Subcutaneous abdominal adipose tissue (tissue), 5 donors: ENCODE data around the gene TDG.

Source experiments
- H3K27ac ChIP-seq: one replicate; pipeline ENCODE4 v1.7.0; 2013; ENCODE audit warnings: low read depth, mild to moderate bottlenecking, inconsistent platforms, low read length, moderate library complexity
- H3K27me3 ChIP-seq, 5 donors: one replicate each; pipeline ENCODE4 v1.7.0; 2013; ENCODE audit warnings: low read length in 5 of 5, inconsistent platforms in 1 of 5; ENCODE audit not compliant: control insufficient read depth in 5 of 5, insufficient read depth in 4 of 5
- H3K36me3 ChIP-seq, 5 donors: one replicate each; pipeline ENCODE4 v1.7.0; 2013; ENCODE audit warnings: low read length in 5 of 5; ENCODE audit not compliant: control insufficient read depth in 5 of 5, insufficient read depth in 5 of 5
- H3K4me1 ChIP-seq, 5 donors: one replicate each; pipeline ENCODE4 v1.7.0; 2013; ENCODE audit warnings: low read length in 5 of 5, mild to moderate bottlenecking in 3 of 5, moderate library complexity in 1 of 5; ENCODE audit not compliant: control insufficient read depth in 5 of 5, insufficient read depth in 5 of 5
- H3K4me3 ChIP-seq, 5 donors: one replicate each; pipeline ENCODE4 v1.7.0; 2013; ENCODE audit warnings: low read length in 5 of 5, low read depth in 1 of 5
- H3K9ac ChIP-seq, 5 donors: one replicate each; pipeline ENCODE4 v1.7.0; 2013; ENCODE audit warnings: low read length in 5 of 5, mild to moderate bottlenecking in 4 of 5, moderate library complexity in 3 of 5
- H3K9me3 ChIP-seq, 5 donors: one replicate each; pipeline ENCODE4 v1.7.0; 2013; ENCODE audit warnings: low read length in 5 of 5; ENCODE audit not compliant: control insufficient read depth in 5 of 5
- donor health status: healthy.
- donor health status: healthy.
- donor health status: healthy.
- donor health status: healthy.
- donor health status: healthy.

Gene TDG

GRCh38 chr12:103958621-103959020 is 7.1 kb upstream of the TDG start:
- H3K27ac ChIP-seq = peak overlapping the region; percentile 5
- H3K4me1 ChIP-seq = peaks cover 0 to 20% (median 19%) of the 10 kb centered on the region in 5 donors
- H3K4me3 ChIP-seq = no peak overlapping the region
- no peaks in the 10 kb centered on the region for H3K9me3 ChIP-seq
- H3K9ac ChIP-seq = no peak overlapping the region
- H3K36me3 ChIP-seq = peaks cover 4 to 12% (median 9%) of the 10 kb centered on the region in 5 donors
- no peaks in the 10 kb centered on the region for H3K27me3 ChIP-seq

- Histone ChIP-seq H3K27ac (no peak overlapping the region), H3K4me1 (peaks cover 2 to 33% (median 29%) of the 10 kb centered on the region in 5 donors), H3K4me3 (no peak overlapping the region), H3K9me3 (no peaks in the 10 kb centered on the region), H3K36me3 (no peaks in the 10 kb centered on the region), H3K9ac (no peak overlapping the region), H3K27me3 (no peaks in the 10 kb centered on the region)
These were observed 5.0 kb upstream of the TDG start for GRCh38 chr12:103960616-103961227.

GRCh38 chr12:103962493-103962892 is 3.2 kb upstream of the TDG start:
- Histone ChIP-seq H3K9me3 (no peaks in the 10 kb centered on the region), H3K4me1 (peaks cover 4 to 32% (median 28%) of the 10 kb centered on the region in 5 donors), H3K27ac (no peak overlapping the region), H3K27me3 (no peaks in the 10 kb centered on the region), H3K9ac (no peak overlapping the region), H3K4me3 (no peak overlapping the region), H3K36me3 (no peaks in the 10 kb centered on the region)

GRCh38 chr12:103964805-103965204 is 867 bp upstream of the TDG start:
- peaks cover 4 to 36% (median 26%) of the 10 kb centered on the region in 5 donors for H3K4me1 ChIP-seq
- H3K9ac ChIP-seq = peak overlapping the region; percentile 92 to 99 (median 95)
- H3K9me3 ChIP-seq = no peaks in the 10 kb centered on the region
- no peaks in the 10 kb centered on the region for H3K27me3 ChIP-seq
- H3K4me3 ChIP-seq = peak overlapping the region; percentile 86 to 100 (median 98)
- peaks cover 0 to 6% (median 0%) of the 10 kb centered on the region in 5 donors for H3K36me3 ChIP-seq
- H3K27ac ChIP-seq = peak overlapping the region; percentile 93

GRCh38 chr12:103965255-103965589 is 450 bp upstream of the TDG start:
- Histone ChIP-seq H3K9ac (peak overlapping the region; percentile 92 to 99 (median 95)), H3K4me1 (peaks cover 4 to 36% (median 26%) of the 10 kb centered on the region in 5 donors), H3K4me3 (peak overlapping the region; percentile 86 to 100 (median 98)), H3K9me3 (no peaks in the 10 kb centered on the region), H3K27me3 (no peaks in the 10 kb centered on the region), H3K27ac (peak overlapping the region; percentile 93), H3K36me3 (peaks cover 0 to 6% (median 0%) of the 10 kb centered on the region in 5 donors)

- H3K9ac ChIP-seq = peak overlapping the region; percentile 81 to 98 (median 95)
- H3K4me3 ChIP-seq = peak overlapping the region; percentile 85 to 99 (median 87)
- peaks cover 4 to 36% (median 26%) of the 10 kb centered on the region in 5 donors for H3K4me1 ChIP-seq
- peaks cover 0 to 6% (median 0%) of the 10 kb centered on the region in 5 donors for H3K36me3 ChIP-seq
- peak overlapping the region; percentile 93 for H3K27ac ChIP-seq
- no peaks in the 10 kb centered on the region for H3K27me3 ChIP-seq
- H3K9me3 ChIP-seq = no peaks in the 10 kb centered on the region
These were observed 1.1 kb downstream of the TDG start for GRCh38 chr12:103966736-103967135.

GRCh38 chr12:103969391-103969790 is 3.7 kb downstream of the TDG start:
- Histone ChIP-seq H3K4me3 (no peak overlapping the region), H3K9me3 (no peaks in the 10 kb centered on the region), H3K27me3 (no peaks in the 10 kb centered on the region), H3K36me3 (peaks cover 0 to 7% (median 2%) of the 10 kb centered on the region in 5 donors), H3K9ac (no peak overlapping the region), H3K27ac (no peak overlapping the region), H3K4me1 (peaks cover 4 to 32% (median 20%) of the 10 kb centered on the region in 5 donors)

GRCh38 chr12:103973909-103974308 is 8.2 kb downstream of the TDG start:
- Histone ChIP-seq H3K36me3 (peaks cover 8 to 26% (median 18%) of the 10 kb centered on the region in 5 donors), H3K9me3 (no peaks in the 10 kb centered on the region), H3K27ac (no peak overlapping the region), H3K4me1 (peaks cover 0 to 2% (median 0%) of the 10 kb centered on the region in 5 donors), H3K9ac (no peak overlapping the region), H3K4me3 (no peak overlapping the region), H3K27me3 (no peaks in the 10 kb centered on the region)

GRCh38 chr12:103975368-103975767 is 9.7 kb downstream of the TDG start:
- H3K27ac ChIP-seq = no peak overlapping the region
- peaks cover 0 to 2% (median 0%) of the 10 kb centered on the region in 5 donors for H3K4me1 ChIP-seq
- no peaks in the 10 kb centered on the region for H3K27me3 ChIP-seq
- H3K36me3 ChIP-seq = peaks cover 11 to 33% (median 27%) of the 10 kb centered on the region in 5 donors
- no peak overlapping the region for H3K9ac ChIP-seq
- H3K4me3 ChIP-seq = no peak overlapping the region
- no peaks in the 10 kb centered on the region for H3K9me3 ChIP-seq

GRCh38 chr12:103978384-103978982 is 12.8 kb downstream of the TDG start:
- Histone ChIP-seq H3K27ac (no peak overlapping the region), H3K27me3 (no peaks in the 10 kb centered on the region), H3K4me1 (peaks cover 0 to 2% (median 0%) of the 10 kb centered on the region in 5 donors), H3K4me3 (no peak overlapping the region), H3K9me3 (no peaks in the 10 kb centered on the region), H3K36me3 (peaks cover 28 to 63% (median 48%) of the 10 kb centered on the region in 5 donors), H3K9ac (no peak overlapping the region)
